GF-D8 (cell line): ENCODE results near the gene CELF4.

Experiments used
- DNase-seq: peaks from one replicate; lab custom pipeline; 2025; lab: John Stamatoyannopoulos, UW

Gene CELF4

GRCh38 chr18:37346048-37346447 lies 219.6 kb downstream of the CELF4 start:
- no peak for DNase-seq

DNA sequence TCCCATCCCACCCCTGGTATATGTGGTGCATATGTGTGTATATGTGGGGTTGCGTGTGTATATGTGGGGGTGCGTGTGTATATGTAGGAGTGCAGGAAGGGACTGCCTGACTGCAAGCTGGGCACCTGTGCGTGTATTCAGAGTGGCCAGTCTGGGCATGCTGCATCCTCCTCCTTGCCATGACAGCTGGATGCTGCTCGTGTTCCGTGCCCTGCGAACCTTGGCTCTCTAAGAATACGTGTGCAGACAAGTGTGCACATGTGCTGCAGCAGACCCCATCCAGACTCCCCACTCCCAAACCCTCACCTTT lies 222.1 kb downstream of the CELF4 start:
- no peak for DNase-seq

DNA sequence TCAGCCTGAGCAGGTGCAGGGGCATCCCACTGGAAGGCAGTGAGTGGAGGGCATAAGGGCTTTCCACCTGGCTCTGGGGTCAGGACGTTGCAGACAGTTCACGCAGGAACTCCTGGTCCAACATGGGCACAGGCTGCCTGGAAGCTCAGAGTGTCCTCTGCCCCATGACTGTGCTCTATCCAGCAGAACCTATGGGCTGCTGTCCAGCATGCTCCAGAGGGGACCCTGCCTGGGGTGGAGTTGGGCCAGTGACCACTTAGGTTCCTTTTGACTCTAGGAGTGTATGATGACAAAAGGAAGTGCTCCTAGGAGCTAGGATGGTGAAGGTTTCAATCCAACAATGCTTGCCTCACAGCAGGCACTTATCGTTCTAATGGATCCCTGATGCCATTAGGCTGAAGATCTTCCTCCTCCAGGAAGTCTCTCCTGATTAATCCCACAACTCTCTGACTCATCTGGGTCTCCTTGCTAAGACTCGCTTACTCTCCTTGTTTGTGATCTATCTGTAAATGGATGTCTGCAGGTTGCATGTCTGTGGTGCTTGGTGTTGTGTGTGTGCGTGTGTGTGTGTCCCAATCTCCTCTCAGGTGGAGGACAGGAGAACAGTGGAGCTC lies 224.0 kb downstream of the CELF4 start:
- no peak for DNase-seq

GRCh38 chr18:37341016-37341415 lies 224.6 kb downstream of the CELF4 start:
- DNase-seq = no peak

DNA sequence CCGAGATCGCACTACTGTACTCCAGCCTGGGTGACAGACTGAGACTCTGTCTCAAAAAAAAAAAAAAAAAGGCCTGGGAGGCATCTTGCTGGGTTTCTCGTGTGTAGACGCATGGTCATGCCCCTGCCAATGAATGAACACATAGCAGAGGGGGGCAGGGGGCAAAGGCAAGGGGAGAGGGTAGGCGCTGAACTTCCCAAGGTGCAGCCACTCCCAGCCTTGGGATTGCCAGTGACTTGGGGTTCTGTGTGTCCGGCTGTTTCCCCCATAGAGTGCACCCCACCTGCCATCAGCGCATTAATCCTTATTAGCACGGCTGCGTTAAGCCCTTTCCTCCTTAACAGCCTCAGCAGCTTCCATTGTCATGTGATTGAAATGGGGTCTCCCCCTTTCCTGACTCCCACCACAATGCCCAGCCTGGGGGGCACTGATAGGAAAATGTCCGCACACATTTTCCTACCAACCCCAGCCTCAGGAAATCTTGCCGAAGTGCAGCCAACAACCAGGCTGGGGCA lies 225.8 kb downstream of the CELF4 start:
- DNase-seq = no peak

DNA sequence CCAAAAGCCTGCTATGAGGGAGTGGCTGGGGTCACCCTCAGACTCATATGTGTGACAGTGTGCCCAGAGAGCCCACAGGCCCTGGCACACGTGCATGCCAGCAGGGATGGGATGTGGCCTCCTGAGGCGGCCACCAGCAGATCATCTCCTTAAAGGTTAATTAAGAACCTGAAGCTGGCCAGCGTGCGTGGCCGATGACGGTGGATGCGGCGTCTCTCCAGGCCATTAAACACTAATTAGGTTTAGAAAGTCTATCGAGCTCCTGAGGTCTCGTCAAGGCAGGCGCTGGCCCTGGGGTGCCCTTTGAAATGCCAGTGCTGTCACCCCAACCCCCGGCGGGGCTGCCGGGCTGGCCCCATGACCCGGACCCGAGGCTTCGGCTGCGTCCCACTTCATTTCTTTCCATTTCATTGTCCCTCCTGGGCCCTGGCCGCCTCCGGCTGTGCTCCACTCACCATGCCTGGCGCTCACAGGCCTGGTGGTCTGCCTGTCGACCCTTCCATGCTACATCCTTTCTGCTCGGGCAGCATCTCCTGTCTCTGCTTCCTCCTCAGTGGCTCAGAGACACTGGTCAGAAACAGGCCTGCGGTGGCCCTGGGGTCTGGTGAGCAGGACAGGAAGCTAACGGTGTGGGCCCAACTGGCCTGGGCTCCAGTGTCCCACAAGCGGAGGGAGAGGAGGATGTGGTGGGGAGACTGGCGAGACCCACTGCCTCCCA lies 228.9 kb downstream of the CELF4 start:
- no peak for DNase-seq

- no peak for DNase-seq
These were observed 230.2 kb downstream of the CELF4 start for GRCh38 chr18:37335409-37335736.

GRCh38 chr18:37334631-37335408 lies 230.8 kb downstream of the CELF4 start:
- no peak for DNase-seq

- no peak for DNase-seq
These were observed 232.8 kb downstream of the CELF4 start for GRCh38 chr18:37332628-37333420.

- DNase-seq = no peak
These were observed 233.4 kb downstream of the CELF4 start for GRCh38 chr18:37332219-37332618.

DNA sequence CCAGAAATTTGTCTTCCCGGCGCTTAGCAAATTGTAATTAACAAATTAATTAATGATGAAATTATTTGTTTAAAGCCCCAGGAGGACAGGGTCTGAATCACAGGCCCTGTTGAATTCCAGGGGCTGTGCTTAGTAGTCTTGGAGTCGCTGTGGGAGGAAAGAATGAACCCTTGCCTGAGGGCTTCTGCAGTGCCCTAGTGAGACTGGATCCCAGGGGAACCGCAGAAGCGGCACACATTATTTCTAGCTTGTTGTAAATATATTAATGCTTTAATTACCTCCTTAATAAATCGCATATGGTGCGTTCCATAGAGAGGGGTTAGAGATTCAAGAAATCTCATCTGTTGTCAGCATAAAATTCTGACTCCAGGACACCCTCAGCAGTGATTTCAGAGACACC lies 235.4 kb downstream of the CELF4 start:
- no peak for DNase-seq

GRCh38 chr18:37328946-37329719 lies 236.5 kb downstream of the CELF4 start:
- DNase-seq = no peak

DNA sequence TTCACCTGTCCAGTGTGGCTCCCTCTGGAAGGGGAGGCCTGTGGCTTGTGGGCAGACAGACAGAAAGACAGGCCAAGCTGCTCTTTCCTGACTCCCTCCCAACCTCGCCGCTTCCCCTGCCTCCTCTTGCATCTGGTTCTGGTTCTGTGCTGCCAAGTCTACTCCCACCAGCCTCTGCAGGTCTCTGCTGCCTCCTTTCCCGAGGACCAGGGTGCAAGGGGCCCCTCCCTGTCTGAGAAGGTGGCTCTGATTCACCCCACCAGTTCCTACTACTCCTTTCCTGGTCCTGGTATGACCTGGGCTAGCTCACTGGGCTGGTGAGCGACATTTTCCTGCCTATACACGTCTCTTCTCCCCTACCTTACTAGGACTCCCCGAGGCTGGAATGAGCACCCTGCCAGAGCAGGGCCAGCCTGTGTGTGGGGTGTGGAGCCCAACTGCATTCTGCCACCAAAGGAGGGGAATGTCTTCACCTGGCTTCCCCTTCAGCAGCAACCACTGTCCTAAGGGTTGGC lies 238.5 kb downstream of the CELF4 start:
- DNase-seq = no peak

DNA sequence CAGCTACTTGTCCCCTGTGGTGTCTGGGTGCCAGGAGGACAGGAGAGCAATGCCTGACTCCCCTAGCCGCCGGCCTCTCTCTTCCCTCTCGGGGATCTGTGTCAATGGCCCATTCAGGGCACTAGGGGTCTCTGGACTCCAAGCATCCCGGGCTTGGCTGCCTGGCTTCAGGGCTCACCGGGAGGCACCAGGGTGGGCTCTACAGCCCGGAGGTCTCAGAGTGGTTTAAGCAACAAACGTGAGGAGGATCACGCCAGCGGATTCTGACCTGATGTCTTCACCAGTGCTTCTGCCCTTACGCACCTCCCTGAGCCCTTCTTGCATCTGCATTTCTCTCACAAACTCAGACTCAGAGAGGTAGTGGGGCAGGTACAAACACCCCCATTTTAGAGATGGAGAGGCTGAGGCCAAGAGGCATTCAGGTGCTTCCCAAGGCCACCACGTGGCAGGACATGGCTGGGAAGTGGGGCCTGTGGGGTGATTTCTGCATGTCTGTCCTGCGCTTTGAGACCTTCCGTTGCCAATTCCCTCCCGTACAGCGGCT lies 243.0 kb downstream of the CELF4 start:
- DNase-seq = no peak

DNA sequence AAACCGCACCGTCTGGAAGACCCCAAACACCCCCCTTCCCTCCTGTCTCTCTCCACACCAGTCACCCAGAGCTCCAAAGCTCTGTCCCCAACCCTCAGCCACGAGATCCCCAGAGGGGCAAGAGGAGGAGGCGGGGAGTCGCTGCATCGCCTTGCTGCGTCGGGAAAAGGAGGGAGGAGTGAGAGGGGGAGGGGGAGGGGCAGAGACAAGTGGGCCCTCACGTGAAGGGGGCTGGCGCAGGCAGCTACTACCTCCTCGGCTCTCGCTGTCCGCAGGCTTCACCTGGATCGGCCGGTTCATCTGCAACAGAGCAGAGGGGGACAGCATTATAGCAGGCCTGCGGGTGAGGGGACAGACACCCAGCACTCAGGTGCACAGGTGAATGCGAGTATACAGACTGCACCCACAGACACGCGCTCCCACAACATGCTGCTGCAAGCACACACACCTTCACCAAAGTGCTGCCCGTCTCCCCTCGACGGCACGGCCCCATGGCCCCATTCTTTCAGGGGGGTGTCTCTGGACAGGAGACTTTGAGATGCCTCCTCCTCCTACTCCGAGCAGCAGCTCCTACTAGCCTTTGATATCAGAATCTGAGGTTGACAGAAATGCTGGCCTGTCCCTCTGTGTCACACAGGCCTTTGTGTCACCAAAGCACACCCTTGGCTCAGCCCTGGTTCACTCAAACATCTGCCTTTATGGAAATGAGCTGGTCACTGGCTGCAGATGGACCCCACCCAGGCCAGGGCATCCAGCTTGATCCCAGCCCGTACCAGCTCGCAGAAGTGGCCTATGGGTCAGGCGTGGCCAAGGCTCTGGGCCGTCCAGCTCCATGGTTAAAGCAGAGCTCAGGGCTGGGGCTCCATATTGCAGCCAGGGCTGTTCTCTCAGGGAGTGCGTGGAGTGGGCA lies 243.8 kb downstream of the CELF4 start:
- no peak for DNase-seq

DNA sequence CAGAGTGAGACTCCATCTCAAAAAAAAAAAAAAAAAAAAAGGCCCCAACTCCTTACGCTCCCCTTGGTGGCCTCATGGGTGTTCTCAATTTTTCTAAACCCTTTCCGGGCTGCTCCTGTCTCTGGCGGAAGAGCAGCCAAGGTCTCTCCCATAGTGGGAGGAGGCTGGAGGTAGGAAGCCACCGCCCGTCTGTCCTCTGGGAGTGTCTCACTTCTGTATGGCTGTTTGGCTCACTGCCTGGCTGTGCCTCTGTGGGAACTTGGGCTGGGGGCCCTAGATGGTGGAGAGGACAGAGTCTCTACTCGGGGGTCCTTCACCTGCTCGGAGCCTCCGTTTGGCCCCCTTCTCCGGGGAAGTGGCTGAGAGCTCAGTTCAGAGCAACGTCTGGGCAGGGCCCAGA lies 245.3 kb downstream of the CELF4 start:
- DNase-seq = no peak

GRCh38 chr18:37318360-37319355 lies 246.9 kb downstream of the CELF4 start:
- DNase-seq = no peak

DNA sequence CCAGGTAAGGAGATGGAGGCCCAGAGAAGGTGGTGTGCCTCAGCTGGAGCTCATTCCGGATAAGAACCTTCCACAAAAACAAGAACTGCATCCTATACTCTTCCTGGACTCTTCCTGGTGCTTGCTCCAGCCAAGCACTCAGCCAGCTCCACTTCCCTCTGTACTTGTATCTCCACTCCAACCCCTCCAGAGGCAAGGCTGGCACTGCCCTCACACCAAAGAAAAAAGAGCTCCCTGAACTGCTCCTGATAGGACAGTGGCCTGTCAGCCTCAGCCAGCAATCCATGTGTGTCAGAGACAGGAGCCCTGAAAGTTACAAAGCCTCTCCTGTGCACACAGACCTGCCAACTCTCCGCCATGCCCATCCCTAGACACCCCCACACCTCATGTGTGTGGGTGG lies 248.1 kb downstream of the CELF4 start:
- DNase-seq = no peak

DNA sequence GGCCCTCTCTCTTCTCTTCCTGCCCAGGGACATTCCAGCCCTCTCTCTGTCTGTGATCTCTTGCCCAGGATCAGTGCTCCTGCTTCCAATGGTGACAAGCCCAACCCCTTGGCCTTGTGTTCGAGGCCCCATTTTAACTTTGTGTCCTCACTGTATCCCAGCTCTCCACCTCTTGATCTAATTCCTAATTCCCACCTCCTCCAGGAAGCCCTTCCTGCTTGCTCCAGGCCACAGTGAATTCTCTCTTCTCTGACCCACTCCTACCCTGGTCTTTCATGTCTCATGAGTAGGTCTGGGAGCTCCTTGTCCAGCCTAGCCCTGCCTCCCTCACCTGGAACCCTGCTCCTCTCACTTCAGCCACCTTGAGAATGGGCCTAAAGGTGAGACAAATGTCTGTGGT lies 249.1 kb downstream of the CELF4 start:
- DNase-seq = no peak
